AG09319 (cell line): ENCODE results near the gene PIP5K1B.

Source experiments
- DNase-seq: peaks from one replicate; pipeline ENCODE4 v3.0.0-alpha.2; 2010; ENCODE audit warnings: low read depth; ENCODE audit errors: extremely low read depth
- TF ChIP-seq, protein P1 (sequence below): IDR thresholded peaks from 2 replicates; pipeline ENCODE4 v1.5.1; 2011; ENCODE audit warnings: low read depth, mild to moderate bottlenecking, inconsistent platforms, low read length, moderate library complexity

PIP5K1B gene

GRCh38 chr9:68933434-68934328 is 228.6 kb downstream of the PIP5K1B start:
- TF ChIP-seq, protein P1, sequence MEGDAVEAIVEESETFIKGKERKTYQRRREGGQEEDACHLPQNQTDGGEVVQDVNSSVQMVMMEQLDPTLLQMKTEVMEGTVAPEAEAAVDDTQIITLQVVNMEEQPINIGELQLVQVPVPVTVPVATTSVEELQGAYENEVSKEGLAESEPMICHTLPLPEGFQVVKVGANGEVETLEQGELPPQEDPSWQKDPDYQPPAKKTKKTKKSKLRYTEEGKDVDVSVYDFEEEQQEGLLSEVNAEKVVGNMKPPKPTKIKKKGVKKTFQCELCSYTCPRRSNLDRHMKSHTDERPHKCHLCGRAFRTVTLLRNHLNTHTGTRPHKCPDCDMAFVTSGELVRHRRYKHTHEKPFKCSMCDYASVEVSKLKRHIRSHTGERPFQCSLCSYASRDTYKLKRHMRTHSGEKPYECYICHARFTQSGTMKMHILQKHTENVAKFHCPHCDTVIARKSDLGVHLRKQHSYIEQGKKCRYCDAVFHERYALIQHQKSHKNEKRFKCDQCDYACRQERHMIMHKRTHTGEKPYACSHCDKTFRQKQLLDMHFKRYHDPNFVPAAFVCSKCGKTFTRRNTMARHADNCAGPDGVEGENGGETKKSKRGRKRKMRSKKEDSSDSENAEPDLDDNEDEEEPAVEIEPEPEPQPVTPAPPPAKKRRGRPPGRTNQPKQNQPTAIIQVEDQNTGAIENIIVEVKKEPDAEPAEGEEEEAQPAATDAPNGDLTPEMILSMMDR: no peak
- DNase-seq: no peak

GRCh38 chr9:68934329-68934644 is 229.2 kb downstream of the PIP5K1B start:
- DNase-seq: no peak
- TF ChIP-seq, protein P1: no peak

DNA sequence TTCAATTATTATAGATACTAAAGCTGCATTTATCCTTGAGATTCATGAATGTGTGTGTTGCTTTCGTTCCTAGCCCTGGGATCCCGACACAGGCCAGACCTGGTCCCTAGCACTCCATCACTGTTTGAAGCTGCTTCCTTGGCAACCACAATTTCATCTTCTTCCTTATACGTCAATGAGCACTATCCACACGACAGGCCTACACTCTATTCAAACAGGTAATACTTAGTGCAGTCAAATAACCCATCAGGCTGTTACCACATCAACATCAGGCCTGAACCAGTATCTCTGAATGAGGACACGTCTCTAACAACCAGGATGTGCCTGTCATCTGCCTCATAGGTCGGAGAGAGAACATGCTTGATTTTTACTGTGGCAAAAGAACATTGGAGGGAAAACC is 235.5 kb downstream of the PIP5K1B start:
- TF ChIP-seq, protein P1: no peak
- DNase-seq: no peak

- no peak for DNase-seq
- TF ChIP-seq, protein P1: no peak
Observed at GRCh38 chr9:68941780-68942459, 236.9 kb downstream of the PIP5K1B start.

- DNase-seq: no peak
- TF ChIP-seq, protein P1: no peak
Observed at GRCh38 chr9:68942790-68943189, 237.8 kb downstream of the PIP5K1B start.

GRCh38 chr9:68947015-68947414 is 242.0 kb downstream of the PIP5K1B start:
- DNase-seq: no peak
- TF ChIP-seq, protein P1: no peak

DNA sequence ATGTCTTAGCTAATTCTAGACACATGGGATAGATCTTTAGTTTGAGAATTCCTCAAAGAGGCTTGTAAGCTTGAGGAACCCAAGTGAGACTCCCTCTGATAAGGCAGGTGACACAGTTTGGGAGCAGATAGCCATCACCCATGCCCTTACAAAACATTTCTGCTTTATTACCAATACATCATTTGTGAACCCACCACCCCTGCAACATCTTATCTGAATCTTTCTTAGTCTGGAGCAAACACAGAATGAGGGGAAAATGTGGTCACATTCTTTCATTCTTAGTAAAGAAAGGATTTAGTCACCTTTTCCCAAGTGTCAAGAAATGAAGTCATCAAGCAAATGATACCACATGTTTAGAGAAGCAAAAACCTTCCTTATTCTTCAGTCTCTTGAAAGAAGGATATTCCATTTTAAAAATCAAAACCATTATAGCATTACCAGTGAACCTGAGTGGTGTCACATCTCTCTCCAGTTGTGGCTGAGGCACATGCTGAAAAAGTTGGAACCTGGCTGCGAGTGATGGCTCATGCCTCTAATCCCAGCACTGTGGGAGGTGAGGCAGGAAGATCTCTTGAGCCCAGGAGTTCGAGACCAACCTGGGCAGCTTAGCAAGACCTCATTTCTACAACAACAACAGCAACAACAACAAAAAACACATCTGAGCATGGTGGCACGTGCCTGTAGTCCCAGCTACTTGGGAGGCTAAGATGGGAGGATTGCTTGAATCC is 243.0 kb downstream of the PIP5K1B start:
- TF ChIP-seq, protein P1: no peak
- DNase-seq: no peak
